RWPE1 (cell line): ENCODE results near the gene RPL3.

Experiments
- CTCF ChIA-PET: fragments of 350-600 bp; sonication (Branson Sonifier 250); formaldehyde crosslinking; extraction: SDS; loops from one replicate; lab custom pipeline; 2021; lab: Yijun Ruan, JAX
- POLR2A ChIA-PET: fragments of 400-600 bp; formaldehyde crosslinking; extraction: SDS; loops from one replicate; lab custom pipeline; 2020; ENCODE audit warnings: antibody characterized with exemption; ENCODE audit not compliant: low non-redundant PET; lab: Yijun Ruan, JAX
- DNase-seq: peaks from one replicate; pipeline ENCODE4 v3.0.0; 2012; ENCODE audit warnings: low spot score
- H3K27ac ChIP-seq: fragments of 450-650 bp; 2 replicates; pipeline ENCODE4 v1.5.1; 2017
- TF ChIP-seq, protein P1 (sequence below): fragments of 450-650 bp; conservative IDR thresholded peaks from 2 replicates; pipeline ENCODE4 v1.5.1; 2017; ENCODE audit warnings: low read depth, mild to moderate bottlenecking

Gene RPL3

DNA sequence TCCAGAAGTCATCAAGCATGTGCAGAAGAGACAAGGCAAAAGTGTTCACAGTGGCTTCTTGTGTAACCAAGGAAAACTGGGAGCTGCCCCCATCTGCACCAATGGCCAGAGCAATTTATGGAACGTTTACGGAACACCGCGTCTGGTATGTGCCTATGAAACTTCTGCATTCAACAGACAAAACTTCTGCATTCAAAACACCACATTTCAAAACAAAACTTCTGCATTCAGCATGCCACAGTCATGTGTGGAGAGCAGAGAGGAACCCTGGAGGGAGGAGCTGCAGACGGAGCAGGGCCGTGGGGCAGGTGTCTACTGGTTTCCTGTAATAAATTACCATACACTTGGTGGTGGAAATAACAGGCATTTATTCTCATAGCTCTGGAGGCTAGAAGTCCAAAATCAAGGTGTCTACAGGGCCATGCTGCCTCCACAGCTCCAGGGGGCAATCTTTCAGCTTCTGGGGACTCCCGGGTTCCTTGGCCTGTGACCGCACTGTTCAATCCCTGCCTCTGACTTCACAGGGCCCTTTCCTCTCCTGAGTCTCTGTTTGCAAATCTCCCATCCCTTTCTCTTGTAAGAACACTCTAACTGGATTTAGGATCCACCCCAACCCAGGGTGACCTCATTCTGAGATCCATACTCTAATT, 32.2 kb downstream of the RPL3 start:
- no peak for DNase-seq
- ChIA-PET POLR2A (no interaction called here), CTCF (interaction anchor here (0.6 kb wide), 1 partner anchor 400 kb away, joined by 5 read pairs; no protein-coding TSS in a partner anchor)
- TF ChIP-seq, protein P1, sequence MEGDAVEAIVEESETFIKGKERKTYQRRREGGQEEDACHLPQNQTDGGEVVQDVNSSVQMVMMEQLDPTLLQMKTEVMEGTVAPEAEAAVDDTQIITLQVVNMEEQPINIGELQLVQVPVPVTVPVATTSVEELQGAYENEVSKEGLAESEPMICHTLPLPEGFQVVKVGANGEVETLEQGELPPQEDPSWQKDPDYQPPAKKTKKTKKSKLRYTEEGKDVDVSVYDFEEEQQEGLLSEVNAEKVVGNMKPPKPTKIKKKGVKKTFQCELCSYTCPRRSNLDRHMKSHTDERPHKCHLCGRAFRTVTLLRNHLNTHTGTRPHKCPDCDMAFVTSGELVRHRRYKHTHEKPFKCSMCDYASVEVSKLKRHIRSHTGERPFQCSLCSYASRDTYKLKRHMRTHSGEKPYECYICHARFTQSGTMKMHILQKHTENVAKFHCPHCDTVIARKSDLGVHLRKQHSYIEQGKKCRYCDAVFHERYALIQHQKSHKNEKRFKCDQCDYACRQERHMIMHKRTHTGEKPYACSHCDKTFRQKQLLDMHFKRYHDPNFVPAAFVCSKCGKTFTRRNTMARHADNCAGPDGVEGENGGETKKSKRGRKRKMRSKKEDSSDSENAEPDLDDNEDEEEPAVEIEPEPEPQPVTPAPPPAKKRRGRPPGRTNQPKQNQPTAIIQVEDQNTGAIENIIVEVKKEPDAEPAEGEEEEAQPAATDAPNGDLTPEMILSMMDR = no peak
- H3K27ac ChIP-seq = no peak overlapping the region

DNA sequence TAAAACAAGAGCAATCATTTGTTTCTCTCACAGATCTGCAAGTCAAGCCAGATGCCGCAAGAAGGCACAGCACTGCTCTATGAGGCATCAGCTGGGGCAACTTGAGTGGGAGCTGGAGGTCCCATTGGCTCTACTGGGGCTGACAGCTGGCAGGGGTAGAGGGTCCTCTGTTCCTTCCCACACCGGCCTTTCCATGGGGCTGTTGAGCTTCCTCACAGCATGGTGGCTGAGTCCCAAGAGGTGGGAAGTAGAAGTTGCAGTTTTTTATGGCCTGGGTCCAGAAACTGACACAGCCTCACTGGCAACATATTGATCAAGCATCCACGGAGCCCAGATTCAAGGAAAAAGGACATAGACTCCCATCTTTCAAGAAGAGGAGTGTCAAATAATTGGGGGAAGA, 34.4 kb downstream of the RPL3 start:
- CTCF ChIA-PET = no interaction called here
- POLR2A ChIA-PET = no interaction called here
- no peak overlapping the region for H3K27ac ChIP-seq
- TF ChIP-seq, protein P1 = no peak
- DNase-seq = no peak

DNA sequence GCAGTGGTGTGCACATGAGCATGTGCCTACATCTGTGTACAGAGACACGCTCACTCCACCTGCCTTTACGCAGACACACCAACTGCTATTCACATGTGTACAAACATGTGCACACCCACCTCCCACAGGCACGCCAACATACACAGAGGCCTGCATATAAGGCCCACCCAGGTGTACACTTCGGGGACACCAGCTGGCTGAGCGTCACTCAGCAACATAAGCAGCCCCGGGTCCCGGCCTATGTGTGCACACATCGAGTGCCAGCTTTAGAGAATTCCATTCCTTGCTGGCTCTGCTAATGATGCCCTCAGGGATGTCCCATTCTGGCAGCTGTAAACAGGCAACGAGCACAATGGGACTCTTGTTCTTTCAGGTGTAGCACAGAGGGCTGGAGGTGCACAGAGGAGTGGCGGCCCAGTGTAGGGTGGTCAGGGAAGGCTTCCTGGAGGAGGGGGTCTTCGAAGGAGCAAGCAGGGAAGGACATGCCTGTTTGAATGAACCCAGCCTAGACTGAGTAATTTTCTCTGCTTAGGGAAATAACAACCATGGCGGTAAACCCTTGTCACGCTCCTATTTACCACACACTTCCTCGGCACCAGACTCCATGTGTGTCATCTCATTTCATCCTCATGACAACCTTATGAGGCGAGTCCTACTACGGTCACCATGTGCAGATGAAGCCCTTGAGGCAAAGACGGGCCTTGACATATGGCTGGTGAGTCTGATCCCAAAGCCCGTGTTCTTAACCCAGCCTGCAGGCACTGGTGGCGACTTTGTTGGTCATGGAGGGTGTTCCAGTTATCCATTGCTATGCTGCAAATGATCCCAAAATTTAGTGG, 35.1 kb downstream of the RPL3 start:
- TF ChIP-seq, protein P1 = no peak
- ChIA-PET CTCF (no interaction called here), POLR2A (no interaction called here)
- no peak for DNase-seq
- no peak overlapping the region for H3K27ac ChIP-seq

DNA sequence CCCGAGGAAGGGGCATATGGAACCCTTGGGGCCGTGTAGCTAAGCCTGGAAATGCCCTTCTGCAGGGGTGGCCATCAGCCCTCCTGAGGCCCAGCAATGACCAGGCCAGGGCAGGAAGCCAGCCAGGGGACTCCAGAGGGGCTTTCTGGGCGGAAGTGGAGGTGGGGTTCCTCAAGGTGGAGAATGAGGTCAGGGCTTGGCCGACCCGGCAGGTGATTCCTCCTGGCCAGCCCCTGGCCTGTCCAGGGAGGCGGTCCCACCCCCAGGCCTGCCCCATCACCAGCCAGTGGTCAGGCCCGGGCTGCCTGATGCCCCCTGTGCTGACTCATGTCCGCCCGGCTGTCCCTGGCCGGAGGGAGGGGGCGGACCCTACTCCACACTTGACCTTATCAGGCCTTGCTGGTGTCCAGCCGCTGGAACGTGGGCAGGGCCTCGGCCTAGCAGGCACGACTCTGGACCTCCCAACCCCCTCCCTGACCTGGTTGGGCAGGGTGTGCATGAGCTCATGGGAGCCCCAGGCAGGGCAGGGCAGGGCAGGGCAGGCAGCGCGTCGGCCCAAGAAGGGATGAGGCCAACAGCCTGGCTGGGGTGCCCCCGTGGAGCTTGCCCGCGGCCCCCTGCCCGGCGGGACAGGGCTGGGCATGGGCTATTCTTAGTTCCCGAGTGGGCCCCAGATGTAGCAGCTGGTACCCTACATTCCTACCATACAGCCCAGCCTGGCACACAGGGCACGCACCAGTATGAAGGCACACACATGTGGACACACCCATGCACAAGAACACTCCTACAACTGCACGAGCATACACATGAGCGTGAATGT, 35.9 kb downstream of the RPL3 start:
- TF ChIP-seq, protein P1 = no peak
- ChIA-PET CTCF (interaction anchor here (1.0 kb wide), 1 partner anchor 27 kb away, joined by 3 read pairs; no protein-coding TSS in a partner anchor), POLR2A (no interaction called here)
- DNase-seq = peak; percentile 38
- peak overlapping the region; percentile 40 for H3K27ac ChIP-seq

DNA sequence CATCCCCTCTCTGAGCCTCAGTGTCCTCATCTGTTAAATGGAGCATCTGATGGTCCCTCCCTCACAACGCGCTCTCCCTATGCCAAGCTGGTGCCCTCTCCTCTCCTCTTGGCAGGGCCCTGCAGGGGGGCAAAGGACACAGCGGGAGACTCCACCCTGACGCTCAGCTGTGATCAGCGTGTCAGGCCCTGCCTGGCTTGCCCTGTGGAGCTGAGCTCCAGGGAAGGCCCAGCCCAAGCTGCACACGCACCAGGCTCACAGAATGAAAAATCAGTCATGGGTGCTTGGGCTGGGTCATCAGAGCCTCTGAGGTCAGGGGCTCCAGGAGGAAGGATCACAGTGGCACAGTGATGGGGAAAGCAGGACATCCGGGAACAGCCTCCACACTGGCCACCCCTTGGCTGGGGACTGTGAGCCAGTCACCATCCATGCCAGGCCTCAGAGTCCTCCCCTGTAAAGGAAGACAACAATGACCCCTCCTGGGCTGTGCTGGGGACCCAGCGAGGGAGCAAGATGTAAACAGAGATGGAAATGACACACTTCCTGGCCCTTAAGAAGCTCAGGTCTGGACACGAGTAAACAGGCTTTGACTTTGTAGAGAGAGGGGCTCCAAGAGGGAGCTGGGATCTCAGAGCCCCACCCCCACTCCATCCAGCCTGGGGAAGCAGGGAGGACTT, 36.6 kb downstream of the RPL3 start:
- TF ChIP-seq, protein P1 = no peak
- DNase-seq = no peak
- POLR2A ChIA-PET = no interaction called here
- CTCF ChIA-PET = interaction anchor here (1.0 kb wide), 1 partner anchor 28 kb away, joined by 3 read pairs; no protein-coding TSS in a partner anchor
- H3K27ac ChIP-seq = peak overlapping the region; percentile 40

DNA sequence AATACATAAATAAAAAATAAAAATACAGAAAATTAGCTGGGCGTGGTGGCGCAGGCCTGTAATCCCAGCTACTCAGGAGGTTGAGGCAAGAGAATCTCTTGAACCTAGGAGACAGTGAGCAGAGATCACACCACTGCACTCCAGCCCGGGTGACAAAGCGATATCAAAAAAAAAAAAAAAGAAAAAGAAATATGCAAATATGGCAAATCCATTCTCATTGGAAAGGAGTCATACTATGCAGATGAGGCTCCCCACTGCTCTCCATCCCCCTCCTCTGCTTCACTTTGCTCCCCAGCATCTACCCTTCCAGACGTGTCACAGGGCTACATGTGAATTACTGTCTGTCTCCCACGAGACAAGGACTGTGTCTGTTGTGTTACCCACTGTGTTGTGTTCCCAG, 38.3 kb downstream of the RPL3 start:
- ChIA-PET POLR2A (no interaction called here), CTCF (interaction anchor here (0.6 kb wide), 1 partner anchor 756 kb away, joined by 3 read pairs; no protein-coding TSS in a partner anchor)
- DNase-seq = no peak
- TF ChIP-seq, protein P1 = no peak
- H3K27ac ChIP-seq = no peak overlapping the region
